PC-3 (cell line): ENCODE measurements around the gene A4GALT. TPM values are rescaled to one million over a fixed set of nuclear protein-coding genes. Genes with fewer than 3 reads are reported as not detected.

Experiments used
- ATAC-seq: fragments of 200-7000 bp; cut with Tn5 transposase; 2 replicates; pipeline ENCODE4 v1.9.1; 2020; ENCODE audit warnings: mild to moderate bottlenecking, moderate library complexity
- BruUV-seq: library from RNA; stranded (reverse); fragments of 400-500 nt; replicated peaks from 2 replicates; lab custom pipeline; 2021; lab: Mats Ljungman, UMichigan
- CTCF ChIA-PET: fragments of 300-600 bp; sonication (Branson Sonifier 250); formaldehyde crosslinking; loops from one replicate; lab custom pipeline; 2022; ENCODE audit warnings: antibody characterized with exemption; lab: Charles Lee
- POLR2A ChIA-PET: fragments of 300-600 bp; sonication (Branson Sonifier 250); formaldehyde crosslinking; loops from one replicate; lab custom pipeline; 2022; ENCODE audit warnings: antibody characterized with exemption; ENCODE audit not compliant: unreplicated experiment; lab: Charles Lee
- DNase-seq: peaks from one replicate; pipeline ENCODE4 v3.0.0-alpha.2; 2015
- H2AFZ ChIP-seq: fragments of 300-600 bp; sonication (generic); 2 replicates; pipeline ENCODE4 v1.6.0; 2016; ENCODE audit warnings: antibody characterized with exemption, low read length
- H3F3A ChIP-seq: fragments of 300-600 bp; sonication (generic); one replicate; pipeline ENCODE4 v1.6.0; 2017; ENCODE audit warnings: antibody characterized with exemption, low read length, control low read depth, mild to moderate bottlenecking; ENCODE audit not compliant: unreplicated experiment
- H3K27ac ChIP-seq: fragments of 300-600 bp; sonication (generic); 2 replicates; pipeline ENCODE4 v1.5.1; 2016; ENCODE audit warnings: mild to moderate bottlenecking, low read length
- H3K27me3 ChIP-seq: fragments of 300-600 bp; sonication (generic); 2 replicates; pipeline ENCODE4 v1.6.1; 2016; ENCODE audit warnings: low read length, mixed read lengths
- H3K36me3 ChIP-seq: fragments of 300-600 bp; sonication (generic); 2 replicates; pipeline ENCODE4 v1.6.1; 2016; ENCODE audit warnings: low read depth, mixed run types, low read length, mixed read lengths
- H3K4me1 ChIP-seq: fragments of 300-600 bp; sonication (generic); 2 replicates; pipeline ENCODE4 v1.5.1; 2016; ENCODE audit warnings: low read length; ENCODE audit not compliant: insufficient read depth
- H3K4me2 ChIP-seq: fragments of 300-600 bp; sonication (generic); 2 replicates; pipeline ENCODE4 v1.6.0; 2016; ENCODE audit warnings: low read length
- H3K4me3 ChIP-seq: fragments of 300-600 bp; sonication (generic); 2 replicates; pipeline ENCODE4 v1.5.1; 2016; ENCODE audit warnings: mild to moderate bottlenecking, low read length, mixed read lengths
- H3K79me2 ChIP-seq: fragments of 300-600 bp; sonication (generic); 2 replicates; pipeline ENCODE4 v1.6.1; 2017; ENCODE audit warnings: low read length, mixed read lengths
- H3K9ac ChIP-seq: fragments of 300-600 bp; sonication (generic); 2 replicates; pipeline ENCODE4 v1.6.0; 2016; ENCODE audit warnings: mild to moderate bottlenecking, low read length
- H3K9me2 ChIP-seq: fragments of 300-600 bp; sonication (generic); replicated peaks from 2 replicates; pipeline ENCODE4 v1.6.1; 2016; ENCODE audit warnings: mixed run types, low read length, mixed read lengths
- H3K9me3 ChIP-seq: fragments of 300-600 bp; sonication (generic); 2 replicates; pipeline ENCODE4 v1.6.1; 2016; ENCODE audit warnings: low read length, mixed read lengths
- H4K20me1 ChIP-seq: fragments of 300-600 bp; sonication (generic); 2 replicates; pipeline ENCODE4 v1.6.1; 2016; ENCODE audit warnings: low read length, mixed read lengths
- EZH2 ChIP-seq: fragments of 300-600 bp; sonication (generic); IDR thresholded peaks from one replicate; pipeline ENCODE4 v1.6.1; 2017; ENCODE audit warnings: antibody characterized with exemption, mild to moderate bottlenecking, low read length; ENCODE audit not compliant: unreplicated experiment
- EZH2phosphoT487 ChIP-seq: fragments of 300-600 bp; sonication (generic); IDR thresholded peaks from 2 replicates; pipeline ENCODE4 v1.6.1; 2018; ENCODE audit warnings: mild to moderate bottlenecking, antibody characterized with exemption, low read length, borderline replicate concordance
- intact Hi-C: fragments of 100-400 bp; cut with micrococcal nuclease; formaldehyde crosslinking; loops from 2 replicates; pipeline ENCODE4 v1.9.0; 2023
- total RNA-seq: library from RNA; depleted of rRNA; stranded (reverse); fragments of >200 nt; gene quantifications from 2 replicates; pipeline ENCODE4 v1.2.3, GENCODE V29; 2014
- TF ChIP-seq, protein P1 (sequence below): fragments of 300-600 bp; sonication (generic); conservative IDR thresholded peaks from 2 replicates; pipeline ENCODE4 v1.5.1; 2017; ENCODE audit warnings: antibody characterized with exemption, low read depth, mild to moderate bottlenecking, low read length

Gene A4GALT
- total RNA-seq, 1 experiment from 2014 or later: 3.2 TPM

DNA sequence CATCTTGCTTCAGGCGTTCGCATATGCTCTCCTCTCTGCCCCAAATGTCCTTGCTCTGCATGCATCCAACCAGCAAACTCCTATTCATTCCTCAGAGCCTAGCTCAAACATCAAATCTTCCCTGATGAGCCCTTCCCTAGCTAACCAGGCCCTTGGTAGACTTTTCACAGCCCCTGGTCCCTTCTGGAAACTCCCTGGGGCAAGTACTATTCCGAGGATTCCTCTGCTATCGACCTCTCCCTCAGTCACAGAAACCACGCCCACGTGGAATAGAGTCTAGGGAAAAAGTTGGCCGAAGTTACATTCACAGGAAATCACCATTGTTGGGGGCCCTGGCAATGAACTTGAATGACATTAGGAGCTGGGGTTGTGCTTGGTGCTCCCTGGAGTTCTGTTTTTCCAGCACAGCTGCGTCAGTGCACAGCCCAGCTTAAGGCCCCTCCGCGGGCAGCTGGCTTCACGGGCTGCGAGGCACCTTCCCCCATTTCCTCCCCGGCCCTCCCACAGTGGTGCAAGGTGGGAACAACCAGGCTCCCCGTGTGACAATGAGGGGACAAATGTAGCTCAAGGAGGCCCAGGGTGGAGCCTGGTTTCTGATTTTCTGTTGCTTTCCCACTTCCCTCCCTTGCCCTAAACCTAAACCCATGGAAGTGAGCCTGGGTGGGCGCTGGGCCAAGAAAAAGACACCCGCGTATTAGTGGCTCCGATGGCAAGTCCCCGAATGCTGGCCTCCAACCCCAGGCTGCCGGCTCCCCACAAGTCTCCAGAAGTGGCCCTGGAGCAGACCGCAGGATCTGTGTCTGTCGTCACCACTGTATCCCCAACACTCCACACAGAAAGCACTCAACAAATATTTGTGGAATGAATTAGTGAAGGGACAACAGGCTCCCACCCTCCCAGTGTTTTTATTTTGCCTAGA is 76.0 kb downstream of the A4GALT start:
- H3K36me3 ChIP-seq: no peaks in the 10 kb centered on the region
- no peak for TF ChIP-seq EZH2phosphoT487
- TF ChIP-seq, protein P1, sequence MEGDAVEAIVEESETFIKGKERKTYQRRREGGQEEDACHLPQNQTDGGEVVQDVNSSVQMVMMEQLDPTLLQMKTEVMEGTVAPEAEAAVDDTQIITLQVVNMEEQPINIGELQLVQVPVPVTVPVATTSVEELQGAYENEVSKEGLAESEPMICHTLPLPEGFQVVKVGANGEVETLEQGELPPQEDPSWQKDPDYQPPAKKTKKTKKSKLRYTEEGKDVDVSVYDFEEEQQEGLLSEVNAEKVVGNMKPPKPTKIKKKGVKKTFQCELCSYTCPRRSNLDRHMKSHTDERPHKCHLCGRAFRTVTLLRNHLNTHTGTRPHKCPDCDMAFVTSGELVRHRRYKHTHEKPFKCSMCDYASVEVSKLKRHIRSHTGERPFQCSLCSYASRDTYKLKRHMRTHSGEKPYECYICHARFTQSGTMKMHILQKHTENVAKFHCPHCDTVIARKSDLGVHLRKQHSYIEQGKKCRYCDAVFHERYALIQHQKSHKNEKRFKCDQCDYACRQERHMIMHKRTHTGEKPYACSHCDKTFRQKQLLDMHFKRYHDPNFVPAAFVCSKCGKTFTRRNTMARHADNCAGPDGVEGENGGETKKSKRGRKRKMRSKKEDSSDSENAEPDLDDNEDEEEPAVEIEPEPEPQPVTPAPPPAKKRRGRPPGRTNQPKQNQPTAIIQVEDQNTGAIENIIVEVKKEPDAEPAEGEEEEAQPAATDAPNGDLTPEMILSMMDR: no peak
- no peak for TF ChIP-seq EZH2
- no peak overlapping the region for H3K27ac ChIP-seq
- CTCF ChIA-PET: no interaction called here
- H3K4me3 ChIP-seq: no peak overlapping the region
- no peak overlapping the region for H2AFZ ChIP-seq
- H3K9ac ChIP-seq: no peak overlapping the region
- H3K9me3 ChIP-seq: no peaks in the 10 kb centered on the region
- intact Hi-C loops: no loop called here
- H4K20me1 ChIP-seq: peaks cover 7% of the 10 kb centered on the region; the same call in 1 of the 2 replicates
- no TSS peak for BruUV-seq
- POLR2A ChIA-PET: no interaction called here
- H3K4me2 ChIP-seq: no peak overlapping the region
- ATAC-seq: no peak
- H3K4me1 ChIP-seq: peaks cover 9% of the 10 kb centered on the region
- H3K9me2 ChIP-seq: no peaks in the 10 kb centered on the region
- no peak for DNase-seq
- no peaks in the 10 kb centered on the region for H3F3A ChIP-seq
- peaks cover 60% of the 10 kb centered on the region for H3K79me2 ChIP-seq
- H3K27me3 ChIP-seq: no peaks in the 10 kb centered on the region

DNA sequence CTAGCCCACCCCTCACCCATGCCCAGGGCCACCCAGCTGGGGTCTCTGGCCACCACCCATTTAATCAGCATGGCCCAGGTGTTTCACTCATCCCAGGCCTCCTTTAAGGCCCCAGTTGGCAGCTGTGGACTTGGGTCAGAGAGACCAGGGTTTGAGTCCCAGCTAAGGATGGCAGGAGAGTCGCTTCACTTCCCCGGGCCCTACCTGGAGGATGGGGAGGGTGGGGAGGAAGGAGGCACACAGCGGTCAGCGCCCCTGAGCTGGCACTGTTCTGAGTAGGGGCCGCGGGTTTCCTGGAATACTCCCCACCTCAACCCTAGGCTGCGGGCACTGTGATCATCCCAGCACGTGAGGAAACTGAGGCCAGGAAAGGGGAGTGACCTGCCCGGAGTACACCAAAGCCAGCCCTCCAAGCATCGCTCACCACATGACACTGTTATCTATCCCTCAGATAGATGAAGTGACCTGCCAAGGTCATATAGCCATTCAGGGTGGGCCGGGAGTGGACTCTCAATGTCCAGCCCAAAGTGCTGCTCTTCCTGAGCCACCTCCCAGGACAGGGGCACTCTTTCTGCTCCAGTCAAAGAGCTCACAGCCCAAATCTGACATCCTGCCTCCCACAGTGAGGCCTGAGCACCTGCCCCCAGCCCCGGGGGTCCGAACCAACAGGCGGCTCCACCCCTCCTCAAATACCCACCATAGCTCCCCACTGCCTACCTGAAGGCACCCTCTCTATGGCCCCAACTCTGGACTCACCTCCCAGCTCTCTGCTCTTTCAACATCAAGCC is 76.8 kb downstream of the A4GALT start:
- H3K79me2 ChIP-seq: peaks cover 59% of the 10 kb centered on the region
- H3K27me3 ChIP-seq: no peaks in the 10 kb centered on the region
- BruUV-seq: no TSS peak
- ChIA-PET POLR2A (interaction anchor here (0.6 kb wide), 1 partner anchor 23 kb away, joined by 3 read pairs; no protein-coding TSS in a partner anchor), CTCF (no interaction called here)
- H2AFZ ChIP-seq: no peak overlapping the region
- DNase-seq: no peak
- H3K9me3 ChIP-seq: no peaks in the 10 kb centered on the region
- no peak overlapping the region for H3K27ac ChIP-seq
- peaks cover 9% of the 10 kb centered on the region for H3K4me1 ChIP-seq
- H3K9ac ChIP-seq: no peak overlapping the region
- no peaks in the 10 kb centered on the region for H3K9me2 ChIP-seq
- H3K4me2 ChIP-seq: no peak overlapping the region
- H4K20me1 ChIP-seq: peaks cover 7% of the 10 kb centered on the region; the same call in 1 of the 2 replicates
- ATAC-seq: no peak
- intact Hi-C loops: no loop called here
- H3F3A ChIP-seq: no peaks in the 10 kb centered on the region
- no peaks in the 10 kb centered on the region for H3K36me3 ChIP-seq
- no peak overlapping the region for H3K4me3 ChIP-seq
- TF ChIP-seq, protein P1: no peak
- no peak for TF ChIP-seq EZH2
- no peak for TF ChIP-seq EZH2phosphoT487
